DMS153 (cell line): ENCODE results near the gene BCAP31.
"Not testable (repeated sequence)": the region's sequence is repeated elsewhere in the genome, so short reads cannot be mapped to it uniquely, and the experiment has no call there.

Experiments
- DNase-seq: peaks from one replicate; lab custom pipeline; 2025; lab: John Stamatoyannopoulos, UW

Gene BCAP31

DNA sequence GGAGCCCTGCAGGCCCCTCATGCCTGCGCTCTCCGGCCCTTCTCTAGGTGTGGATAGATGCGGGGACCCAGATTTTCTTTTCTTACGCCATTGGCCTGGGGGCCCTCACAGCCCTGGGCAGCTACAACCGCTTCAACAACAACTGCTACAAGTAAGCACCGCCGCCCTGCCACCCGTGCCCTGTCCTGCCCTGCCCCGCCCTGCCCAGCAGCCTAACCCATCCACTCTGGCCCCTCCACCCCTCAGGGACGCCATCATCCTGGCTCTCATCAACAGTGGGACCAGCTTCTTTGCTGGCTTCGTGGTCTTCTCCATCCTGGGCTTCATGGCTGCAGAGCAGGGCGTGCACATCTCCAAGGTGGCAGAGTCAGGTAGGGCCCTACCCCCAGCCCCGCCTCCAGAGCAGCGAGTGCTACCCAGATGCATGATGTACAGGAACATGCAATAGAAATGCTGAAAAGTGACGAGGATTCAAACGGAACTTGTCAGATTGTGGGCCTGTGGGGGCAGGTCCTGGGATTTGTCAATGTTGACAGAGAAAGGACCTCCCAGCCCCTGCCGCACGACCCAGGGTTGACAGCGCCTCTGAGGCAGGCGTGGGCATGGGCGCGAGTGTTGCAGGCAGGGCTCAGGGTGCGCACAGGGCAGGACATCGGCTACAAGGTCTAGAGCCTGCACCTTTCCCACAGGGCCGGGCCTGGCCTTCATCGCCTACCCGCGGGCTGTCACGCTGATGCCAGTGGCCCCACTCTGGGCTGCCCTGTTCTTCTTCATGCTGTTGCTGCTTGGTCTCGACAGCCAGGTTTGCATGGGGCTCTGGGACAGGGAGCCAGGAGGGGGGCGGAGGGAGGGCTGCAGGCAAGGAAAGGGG, 30.7 kb downstream of the BCAP31 start:
- DNase-seq = no peak

DNA sequence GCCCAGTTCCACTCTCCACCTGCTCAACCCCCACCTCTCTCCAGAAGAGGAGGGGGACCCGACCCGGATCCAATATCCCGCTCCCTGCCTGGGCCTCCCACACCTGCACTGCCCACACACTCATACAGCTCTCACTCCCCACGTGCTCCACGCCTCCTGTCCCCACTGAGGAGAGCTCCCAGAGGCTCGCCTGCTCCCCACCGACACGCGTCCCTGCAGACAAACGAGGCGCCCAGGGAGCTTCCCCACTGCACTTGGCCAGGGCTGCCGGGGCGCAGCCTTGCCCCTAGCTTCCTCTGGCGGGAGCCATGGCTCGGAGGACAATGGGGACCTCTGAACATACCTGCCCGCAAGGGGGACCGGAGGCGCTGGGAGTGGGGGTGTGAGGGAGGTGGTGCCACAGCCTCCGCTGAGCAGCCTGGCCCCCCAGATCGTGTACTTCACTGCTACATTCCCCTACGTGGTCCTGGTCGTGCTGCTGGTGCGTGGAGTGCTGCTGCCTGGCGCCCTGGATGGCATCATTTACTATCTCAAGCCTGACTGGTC, 31.5 kb downstream of the BCAP31 start:
- DNase-seq = no peak

DNA sequence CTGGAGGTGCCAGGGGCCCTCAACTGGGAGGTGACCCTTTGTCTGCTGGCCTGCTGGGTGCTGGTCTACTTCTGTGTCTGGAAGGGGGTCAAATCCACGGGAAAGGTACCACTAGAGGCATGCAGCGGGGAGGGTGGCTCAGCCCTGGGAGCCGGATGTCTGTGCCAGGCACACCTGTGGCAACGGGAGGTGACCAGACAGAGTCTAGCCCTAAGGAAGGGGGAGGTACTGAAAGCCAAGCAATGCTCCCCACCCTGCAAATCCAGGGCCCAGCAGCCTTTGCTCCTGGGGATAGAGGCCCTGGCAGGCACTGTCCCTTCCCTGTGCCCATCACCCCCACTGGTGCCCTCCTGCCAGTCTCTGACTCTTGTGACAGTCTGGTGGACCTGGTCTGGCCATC, 32.2 kb downstream of the BCAP31 start:
- no peak for DNase-seq

DNA sequence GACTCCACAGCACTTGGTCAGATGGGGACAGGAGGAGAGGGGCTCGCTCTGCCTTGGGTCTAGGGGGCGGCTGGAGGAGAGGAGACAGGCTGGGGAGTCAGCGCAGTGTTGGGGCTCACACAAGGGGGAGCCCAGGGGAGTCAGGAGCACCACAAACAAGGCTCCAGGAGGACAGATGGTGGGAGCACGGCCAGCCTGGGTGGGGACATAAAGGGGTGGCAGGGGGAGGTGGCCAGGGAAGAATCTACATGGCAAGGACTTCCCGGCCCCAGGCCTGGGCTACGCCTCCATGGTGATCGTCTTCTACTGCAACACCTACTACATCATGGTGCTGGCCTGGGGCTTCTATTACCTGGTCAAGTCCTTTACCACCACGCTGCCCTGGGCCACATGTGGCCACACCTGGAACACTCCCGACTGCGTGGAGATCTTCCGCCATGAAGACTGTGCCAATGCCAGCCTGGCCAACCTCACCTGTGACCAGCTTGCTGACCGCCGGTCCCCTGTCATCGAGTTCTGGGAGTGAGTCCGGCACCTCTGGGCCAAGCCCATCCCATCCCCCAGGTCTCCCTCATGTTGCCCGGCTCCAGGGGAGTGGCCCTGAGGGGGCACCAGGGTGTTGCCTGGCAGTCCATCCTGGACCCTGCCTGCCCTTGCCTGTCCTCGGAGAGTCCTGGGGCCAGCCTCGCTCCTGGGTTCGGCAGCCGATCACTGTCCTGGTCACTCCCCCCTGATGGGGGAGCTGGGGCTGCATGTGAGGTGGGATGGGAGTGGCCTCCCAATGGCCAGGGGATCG, 33.0 kb downstream of the BCAP31 start:
- DNase-seq = not testable (repeated sequence)

DNA sequence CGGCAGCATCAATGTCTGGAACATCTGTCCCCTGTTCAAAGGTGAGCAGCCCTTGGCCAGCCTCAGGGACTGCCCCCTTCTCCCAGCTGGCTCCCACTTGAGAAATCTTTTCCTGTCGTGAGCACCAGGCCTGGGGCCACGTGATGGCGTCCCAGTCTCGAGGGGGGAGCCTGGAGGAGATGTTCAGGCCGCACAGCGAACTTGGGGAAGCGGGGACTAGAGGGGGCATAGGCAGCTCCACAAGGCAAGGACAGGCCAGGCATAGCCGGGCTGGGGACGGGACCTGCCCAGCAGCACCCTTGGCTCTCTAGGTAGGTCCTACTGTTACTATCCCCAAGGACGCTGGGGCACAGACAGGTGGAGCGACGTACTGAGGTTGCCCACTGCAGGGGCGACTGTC, 33.7 kb downstream of the BCAP31 start:
- no peak for DNase-seq

DNA sequence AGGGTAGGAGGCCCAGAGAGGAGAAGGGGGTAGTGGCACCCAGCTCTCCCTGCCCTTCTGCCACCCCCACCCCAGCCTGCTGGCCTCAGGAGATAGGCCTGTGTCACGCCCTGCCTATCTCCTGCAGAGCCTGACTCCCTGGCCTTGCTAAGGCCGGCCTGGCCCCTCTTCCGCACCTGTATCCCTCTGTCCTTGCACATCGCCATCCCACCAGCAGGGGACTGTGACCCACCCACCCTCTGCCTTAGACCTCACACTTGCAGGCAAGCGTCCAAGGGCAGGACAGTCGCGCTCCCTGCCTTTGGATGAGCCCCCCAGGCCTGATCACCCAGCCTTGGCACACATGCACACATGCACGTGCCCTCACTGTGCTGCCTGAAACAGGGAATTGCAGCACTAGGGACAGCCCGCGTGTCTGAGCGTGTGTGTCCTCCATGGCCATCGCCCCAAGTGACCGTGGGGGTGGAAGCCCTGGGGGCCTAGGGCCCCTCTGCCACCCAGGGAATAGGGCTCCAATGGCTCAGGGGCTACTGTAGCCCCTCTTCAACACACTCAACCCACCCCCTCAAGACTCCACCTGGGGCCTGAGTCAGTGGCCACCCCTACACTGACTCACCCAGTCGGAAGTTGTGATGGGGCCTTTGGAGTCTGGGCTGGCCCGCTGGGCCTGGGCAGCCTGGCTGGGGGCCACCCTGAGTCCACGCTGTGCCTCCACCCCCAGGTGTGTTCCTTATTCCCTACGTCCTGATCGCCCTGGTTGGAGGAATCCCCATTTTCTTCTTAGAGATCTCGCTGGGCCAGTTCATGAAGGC, 34.3 kb downstream of the BCAP31 start:
- no peak for DNase-seq

DNA sequence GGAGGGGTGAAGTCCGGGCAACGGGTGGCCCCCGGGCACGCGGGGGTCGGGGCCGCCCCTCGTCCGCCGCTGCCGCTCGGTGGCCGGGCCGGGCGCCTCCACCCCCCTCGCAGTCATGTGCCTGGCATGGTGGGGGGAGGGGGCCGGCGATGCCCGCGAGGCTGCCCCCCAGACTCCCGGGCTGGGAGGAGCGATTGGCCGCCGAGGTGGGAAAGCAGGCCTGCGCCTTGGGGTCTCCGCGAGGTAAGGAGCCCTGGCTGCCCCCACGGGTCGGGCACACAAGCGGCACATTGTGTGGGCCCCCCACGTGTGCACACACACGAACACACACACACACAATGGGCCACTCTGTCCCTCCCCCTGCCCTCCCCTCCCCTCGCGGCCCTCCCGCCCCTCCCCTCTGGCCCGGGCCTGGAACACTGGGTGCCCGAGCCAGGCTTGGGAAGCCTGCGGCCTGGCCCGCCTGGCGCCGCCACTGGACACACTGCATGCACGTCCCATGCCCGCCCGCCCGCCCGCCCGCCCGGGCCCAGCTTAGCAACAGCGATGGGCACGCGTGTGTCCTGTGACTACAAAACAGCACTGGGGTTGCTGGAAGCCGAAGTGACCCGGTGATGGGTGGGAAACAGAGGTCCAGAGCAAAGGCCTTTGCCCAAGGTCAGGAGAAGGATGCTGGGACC, 35.1 kb downstream of the BCAP31 start:
- no peak for DNase-seq

DNA sequence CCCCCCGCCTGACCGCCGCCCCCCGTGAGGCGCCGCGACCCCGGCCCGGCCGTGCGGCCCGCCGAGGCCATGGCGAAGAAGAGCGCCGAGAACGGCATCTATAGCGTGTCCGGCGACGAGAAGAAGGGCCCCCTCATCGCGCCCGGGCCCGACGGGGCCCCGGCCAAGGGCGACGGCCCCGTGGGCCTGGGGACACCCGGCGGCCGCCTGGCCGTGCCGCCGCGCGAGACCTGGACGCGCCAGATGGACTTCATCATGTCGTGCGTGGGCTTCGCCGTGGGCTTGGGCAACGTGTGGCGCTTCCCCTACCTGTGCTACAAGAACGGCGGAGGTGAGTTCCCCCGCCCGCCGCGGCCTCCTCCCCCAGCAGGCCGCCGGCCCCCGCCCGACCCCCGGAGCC, 35.7 kb downstream of the BCAP31 start:
- DNase-seq = no peak

DNA sequence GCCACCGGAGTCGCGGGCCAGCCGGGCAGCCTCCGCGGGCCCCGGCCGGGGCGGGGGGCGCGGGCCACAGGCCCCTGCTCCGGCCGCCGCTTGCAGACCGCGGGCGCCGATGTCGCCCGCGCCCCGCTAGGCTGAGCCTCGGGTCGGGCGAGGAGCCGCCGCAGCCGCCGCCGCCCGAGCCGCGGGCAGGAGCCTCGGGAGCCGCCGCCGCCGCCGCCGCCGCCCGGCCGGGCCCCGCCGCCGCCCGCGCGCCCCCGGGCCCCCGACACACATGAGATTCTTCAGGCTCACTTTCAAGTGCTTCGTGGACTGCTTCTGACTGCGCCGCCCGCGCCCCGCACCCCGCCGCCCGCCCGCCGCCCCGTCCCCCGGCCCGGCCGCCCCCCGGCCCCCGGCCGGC, 36.1 kb downstream of the BCAP31 start:
- DNase-seq = no peak

DNA sequence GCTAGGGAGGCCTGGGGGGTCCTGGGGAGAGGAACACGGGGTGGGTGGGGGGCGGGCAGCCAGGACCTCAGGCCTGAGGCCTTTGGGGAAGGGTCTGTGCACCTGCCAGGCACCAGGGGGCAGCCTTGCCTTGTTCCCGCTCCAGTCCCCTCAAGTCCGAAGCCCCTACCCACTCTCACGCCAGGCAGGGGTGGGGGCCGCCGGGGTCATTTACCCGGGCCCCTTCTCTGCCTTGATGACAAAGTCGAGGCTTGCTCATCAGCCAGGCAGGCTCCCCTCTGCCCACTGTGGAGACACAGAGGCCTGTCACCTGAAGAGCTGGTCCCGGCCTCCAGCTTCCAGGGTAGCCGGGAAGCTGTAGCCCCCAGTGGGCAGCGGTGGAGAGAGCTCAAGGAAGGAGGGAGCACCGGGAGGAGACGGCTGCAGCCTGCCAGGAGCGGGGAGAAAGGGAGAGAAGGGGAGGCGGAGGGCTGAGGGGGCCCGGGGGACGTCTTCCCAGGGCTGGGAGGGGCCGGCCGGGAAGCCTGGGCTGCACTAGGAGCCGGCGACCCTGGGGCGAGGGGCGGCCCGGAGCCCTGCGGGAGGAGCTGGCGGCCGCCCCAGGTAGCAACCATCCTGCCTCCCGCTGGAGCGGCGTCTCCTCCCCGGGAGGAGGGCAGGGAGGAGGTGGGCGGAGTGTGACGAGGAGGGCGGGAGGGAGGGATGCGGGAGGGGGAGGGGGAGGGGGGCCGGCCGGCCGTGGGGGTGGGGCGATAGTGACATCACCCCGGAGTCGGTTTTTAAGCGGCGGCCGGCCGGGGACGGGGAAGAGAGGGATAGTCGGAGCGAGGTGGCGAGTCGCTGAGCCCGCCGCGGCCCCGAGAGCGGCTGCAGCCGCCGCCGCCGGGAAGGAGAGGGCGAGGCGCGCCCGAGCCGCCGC, 36.8 kb downstream of the BCAP31 start, which contains the start of gene SLC6A8:
Gene SLC6A8, plus strand, starts transcription at position 806 of the 919 bp plus-strand sequence. CDS start 649 bp downstream, outside the sequence.
- no peak for DNase-seq

DNA sequence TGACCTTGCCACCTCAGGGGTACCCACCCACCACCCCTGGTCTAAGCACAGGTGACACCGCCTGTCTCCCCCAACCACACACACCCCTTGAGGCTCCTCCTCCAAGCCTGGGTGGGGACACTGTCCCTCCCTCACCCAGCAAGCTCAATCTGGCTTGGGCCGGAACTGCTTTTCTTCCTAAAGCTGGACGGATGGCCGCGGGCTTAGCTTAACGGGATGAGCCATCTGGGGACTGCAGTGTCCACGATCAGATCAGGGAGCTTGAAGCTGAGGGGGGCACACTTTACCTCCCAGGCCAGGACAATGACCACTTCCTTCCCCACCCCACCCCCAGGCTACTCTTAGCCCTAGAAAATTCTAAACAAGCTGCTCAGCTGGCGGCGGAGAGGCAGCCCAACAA, 37.5 kb downstream of the BCAP31 start:
- DNase-seq = no peak

DNA sequence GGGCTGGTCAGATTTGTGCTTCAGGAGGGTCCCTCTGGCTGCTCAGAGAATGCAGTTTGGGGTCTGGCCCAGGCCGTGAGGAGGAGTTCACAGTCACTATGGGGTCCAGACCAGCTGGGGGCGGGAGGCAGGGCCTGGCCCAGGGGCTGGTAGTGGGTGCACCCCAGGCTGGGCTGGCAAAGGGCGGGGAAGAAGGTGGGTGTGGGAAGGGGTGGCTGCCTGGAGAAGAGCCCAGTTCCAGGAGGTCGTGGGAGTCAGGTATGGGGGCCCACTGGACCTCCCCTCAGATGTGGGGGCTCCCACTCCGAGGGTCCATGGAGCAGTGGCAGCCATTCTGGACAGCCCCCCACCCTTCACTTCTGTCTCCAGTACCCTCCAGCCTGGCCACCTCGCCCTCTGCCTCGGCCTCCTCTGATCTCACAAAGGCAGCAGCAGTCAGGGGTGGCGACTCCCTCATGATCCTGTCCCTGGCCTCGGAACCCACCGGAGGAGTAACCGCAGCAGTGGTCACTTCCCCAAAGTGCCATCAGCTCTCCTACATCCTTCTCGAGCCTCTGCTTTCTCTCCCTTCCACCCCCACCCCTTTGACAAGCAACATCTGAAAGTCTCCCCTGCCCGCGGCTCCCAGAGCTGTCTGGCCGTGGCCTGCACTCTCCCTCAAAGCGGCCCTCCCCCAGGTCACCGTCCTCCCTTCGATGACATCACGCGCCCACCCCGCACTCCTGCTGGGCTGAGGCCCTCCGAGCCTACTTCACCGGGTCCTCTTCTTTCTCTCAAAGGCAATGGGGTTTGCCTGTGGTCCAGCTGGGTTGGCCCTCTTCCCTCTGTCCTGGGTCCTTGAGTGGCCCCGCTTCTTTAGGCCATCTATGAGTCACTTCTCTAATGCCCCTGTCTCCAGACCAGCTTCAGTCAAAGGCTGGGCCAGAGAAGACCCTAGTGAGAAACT, 38.2 kb downstream of the BCAP31 start:
- DNase-seq = no peak

DNA sequence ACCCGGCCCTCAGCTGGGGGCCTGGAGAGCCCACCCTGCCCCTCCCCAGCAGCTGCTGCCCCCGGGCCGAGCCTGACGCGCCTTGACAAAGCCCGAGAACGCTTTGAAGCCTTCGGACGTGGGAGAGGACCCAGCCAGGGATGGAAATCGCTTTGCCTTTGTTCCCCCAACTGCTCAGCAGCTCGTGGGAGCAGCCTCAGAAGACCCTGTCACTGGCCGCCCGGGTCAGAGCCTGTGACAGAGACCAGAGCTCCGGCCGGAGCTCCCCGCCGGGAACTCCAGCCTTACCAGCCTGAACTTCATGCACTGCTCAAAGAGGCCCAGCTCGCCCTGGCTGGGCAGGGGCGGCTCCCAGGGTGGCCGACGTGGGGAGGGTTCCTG, 39.0 kb downstream of the BCAP31 start:
- no peak for DNase-seq

DNA sequence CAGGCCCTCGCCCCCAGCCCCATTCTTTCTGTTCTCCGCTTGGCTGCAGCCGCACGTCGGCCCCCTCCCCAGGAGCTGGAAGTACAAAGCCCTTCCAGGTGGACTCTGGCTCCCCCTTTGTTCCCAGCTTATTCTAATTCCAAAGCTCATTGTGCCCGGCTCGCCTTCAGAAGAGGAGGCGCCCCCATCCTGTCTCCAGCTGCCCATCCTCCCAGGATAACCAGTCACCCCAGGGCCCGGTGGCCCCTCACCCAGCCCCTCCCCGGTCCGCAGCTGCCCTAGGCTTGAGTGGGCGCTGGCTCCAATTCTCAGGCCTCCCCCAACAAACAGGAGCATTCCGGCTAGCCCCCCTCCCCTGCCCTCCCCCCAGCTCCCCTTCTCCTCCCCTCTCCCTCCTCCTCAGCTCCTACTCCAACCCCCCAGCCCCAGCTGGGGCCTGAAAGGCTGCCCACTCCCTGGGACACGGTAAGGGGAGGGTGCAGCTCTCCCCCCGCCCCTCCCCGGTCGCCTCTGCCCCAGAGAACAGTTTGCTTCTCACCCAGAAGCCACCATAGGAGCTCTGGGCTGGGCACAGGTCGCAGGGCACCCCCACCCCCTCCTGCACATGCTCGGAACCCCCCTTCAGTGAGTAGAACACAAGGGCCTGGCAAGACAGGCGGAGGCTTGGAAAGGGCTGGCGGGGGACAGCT, 39.6 kb downstream of the BCAP31 start:
- no peak for DNase-seq

DNA sequence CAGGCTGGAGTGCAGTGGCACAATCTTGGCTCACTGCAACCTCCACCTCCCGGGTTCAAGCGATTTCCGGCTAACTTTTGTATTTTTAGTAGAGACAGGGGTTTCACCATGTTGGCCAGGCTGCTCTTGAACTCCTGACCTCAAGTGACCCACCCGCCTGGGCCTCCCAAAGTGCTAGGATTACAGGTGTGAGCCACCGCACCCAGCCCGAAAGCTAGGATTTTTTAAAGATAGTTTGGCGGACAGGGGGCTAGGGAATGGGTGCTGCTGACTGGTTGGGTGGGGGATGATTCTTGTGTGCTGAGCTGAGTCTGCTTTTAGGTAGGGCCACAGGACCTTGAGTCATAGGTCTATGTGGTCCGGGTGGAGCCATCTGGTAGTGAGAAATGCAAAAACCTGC, 40.7 kb downstream of the BCAP31 start:
- DNase-seq = not testable (repeated sequence)

DNA sequence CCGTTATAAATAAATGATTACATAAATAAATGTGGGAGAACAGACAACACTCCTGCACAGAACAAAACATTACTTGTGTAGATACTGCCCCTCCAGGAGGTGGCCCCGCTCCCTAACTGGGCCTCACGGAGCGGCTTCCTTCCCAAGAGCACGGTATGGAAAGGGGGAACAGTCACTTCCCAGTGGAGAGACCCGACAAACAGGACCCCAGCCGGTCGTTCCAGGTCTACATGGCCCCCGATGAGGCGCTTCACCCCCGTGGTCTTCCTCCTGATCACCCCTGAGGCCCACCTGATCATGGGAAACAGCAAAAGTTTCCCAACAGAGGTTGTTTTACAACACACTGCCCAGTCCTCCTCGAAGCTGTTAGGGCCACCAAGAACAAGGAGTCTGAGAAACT, 43.0 kb downstream of the BCAP31 start:
- no peak for DNase-seq

DNA sequence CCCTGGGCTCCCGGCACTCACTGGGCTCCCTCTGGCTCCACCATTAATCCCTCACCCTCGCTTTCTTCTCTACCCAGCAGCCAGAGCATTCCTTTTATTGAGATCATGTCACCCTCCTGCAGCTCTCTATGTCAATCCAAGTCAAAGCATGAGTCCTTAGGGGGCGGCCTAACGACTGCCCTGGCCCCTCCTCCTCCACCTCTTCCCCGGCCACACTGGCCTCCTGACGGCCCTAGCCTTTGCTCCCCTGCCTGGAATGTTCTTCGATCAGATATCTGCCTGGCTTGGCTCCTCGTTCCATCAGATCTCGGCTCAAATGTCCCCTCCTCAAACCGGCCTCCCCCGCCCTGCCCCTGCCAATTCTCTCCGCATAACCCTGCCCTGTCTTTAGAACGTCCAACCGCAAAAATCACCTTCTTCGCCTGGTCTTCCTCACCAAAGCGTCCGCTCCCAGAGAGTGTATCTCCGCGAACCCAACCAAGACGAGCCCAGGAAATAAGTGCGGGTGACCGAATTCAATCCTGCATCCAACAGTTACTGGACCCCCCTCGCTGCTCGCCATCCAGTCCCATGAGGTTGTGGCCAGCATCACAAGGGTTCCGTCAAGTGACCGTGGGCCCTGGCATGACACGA, 49.9 kb downstream of the BCAP31 start:
- no peak for DNase-seq
